Activated CD4-positive, alpha-beta memory T cell treated with anti-CD3 and anti-CD28 coated beads for 36 hours (primary cell): ENCODE measurements around the gene ALDH4A1. TPM values are rescaled to one million over a fixed set of nuclear protein-coding genes. Genes with fewer than 3 reads are reported as not detected.

Experiments used
- CTCF ChIA-PET: fragments of 350-600 bp; sonication (Branson Sonifier 250); formaldehyde crosslinking; loops from one replicate; lab custom pipeline; 2021; ENCODE audit warnings: antibody characterized with exemption, inconsistent platforms; lab: Charles Lee
- POLR2A ChIA-PET: fragments of 350-600 bp; sonication (Branson Sonifier 250); formaldehyde crosslinking; loops from one replicate; lab custom pipeline; 2021; ENCODE audit warnings: antibody characterized with exemption; lab: Charles Lee
- DNase-seq: peaks from one replicate; pipeline ENCODE4 v3.0.0-alpha.2; 2020
- H3K27ac Mint-ChIP-seq: one replicate; pipeline ENCODE4 v1.8.0; 2021; ENCODE audit warnings: mixed read lengths
- H3K27me3 Mint-ChIP-seq: one replicate; pipeline ENCODE4 v1.8.0; 2021; ENCODE audit warnings: mixed read lengths
- H3K36me3 Mint-ChIP-seq: one replicate; pipeline ENCODE4 v1.8.0; 2021; ENCODE audit warnings: mixed read lengths
- H3K4me1 Mint-ChIP-seq: one replicate; pipeline ENCODE4 v1.8.0; 2021; ENCODE audit warnings: low read depth, mixed read lengths
- H3K4me3 Mint-ChIP-seq: one replicate; pipeline ENCODE4 v1.8.0; 2021; ENCODE audit warnings: mild to moderate bottlenecking, mixed read lengths
- H3K9me3 Mint-ChIP-seq: one replicate; pipeline ENCODE4 v1.8.0; 2021; ENCODE audit warnings: mixed read lengths
- intact Hi-C: fragments of 100-400 bp; cut with micrococcal nuclease; formaldehyde crosslinking; loops from one replicate; pipeline ENCODE4 v1.15.1; 2023
- total RNA-seq, 2 experiments: library from RNA; stranded (reverse); gene quantifications; one replicate each; pipeline ENCODE4 v1.2.3, GENCODE V29; 2021

Gene ALDH4A1
- total RNA-seq, 2 experiments from 2014 or later, result 7.2 to 7.3 TPM

- DNase-seq, result no peak
- Mint-ChIP-seq H3K27me3 (no peaks in the 10 kb centered on the region), H3K36me3 (peaks cover 5% of the 10 kb centered on the region), H3K4me3 (peak overlapping the region; percentile 79), H3K9me3 (no peaks in the 10 kb centered on the region), H3K4me1 (peaks cover 91% of the 10 kb centered on the region), H3K27ac (peak overlapping the region; percentile 100)
- ChIA-PET CTCF (interaction anchor here (1.0 to 10.2 kb wide), 6 partner anchors 14 to 37 kb away, joined by 3 to 147 read pairs (median 28); partner anchors contain the start of gene ALDH4A1), POLR2A (interaction anchor here (1.5 to 6.1 kb wide), 5 partner anchors 15 to 323 kb away, joined by 3 to 225 read pairs (median 12); partner anchors contain the start of genes IFFO2 and MRTO4)
- intact Hi-C loops, result loop anchor here (5.0 to 10.0 kb wide), 4 partner anchors 39 to 666 kb away; partner anchors contain the start of genes EMC1, MRTO4 and UBR4
Observed at GRCh38 chr1:18928406-18928805, 26.1 kb upstream of the ALDH4A1 start.

- intact Hi-C loops, result loop anchor here (1.0 to 10.0 kb wide), 6 partner anchors 18 to 667 kb away; partner anchors contain the start of genes ALDH4A1, EMC1, MRTO4 and UBR4
- Mint-ChIP-seq H3K9me3 (no peaks in the 10 kb centered on the region), H3K27ac (peak overlapping the region; percentile 100), H3K4me1 (peaks cover 91% of the 10 kb centered on the region), H3K4me3 (peak overlapping the region; percentile 79), H3K36me3 (peaks cover 5% of the 10 kb centered on the region), H3K27me3 (no peaks in the 10 kb centered on the region)
- POLR2A ChIA-PET, result interaction anchor here (0.7 to 6.1 kb wide), 16 partner anchors 10 to 329 kb away, joined by 3 to 225 read pairs (median 4); partner anchors contain the start of genes ALDH4A1, IFFO2 and MRTO4
- CTCF ChIA-PET, result interaction anchor here (0.9 to 10.2 kb wide), 12 partner anchors 9 to 160 kb away, joined by 3 to 147 read pairs (median 6); partner anchors contain the start of genes ALDH4A1 and IFFO2
- peak; percentile 70 for DNase-seq
Observed at GRCh38 chr1:18927654-18928272, 25.4 kb upstream of the ALDH4A1 start.

GRCh38 chr1:18927082-18927653, 24.8 kb upstream of the ALDH4A1 start:
- peak; percentile 70 for DNase-seq

GRCh38 chr1:18926315-18927081, 24.1 kb upstream of the ALDH4A1 start:
- H3K4me1 Mint-ChIP-seq, result peaks cover 79% of the 10 kb centered on the region
- POLR2A ChIA-PET, result interaction anchor here (0.8 to 6.1 kb wide), 16 partner anchors 9 to 331 kb away, joined by 3 to 225 read pairs (median 5); partner anchors contain the start of genes ALDH4A1 and IFFO2
- H3K36me3 Mint-ChIP-seq, result peaks cover 5% of the 10 kb centered on the region
- peak overlapping the region; percentile 79 for H3K4me3 Mint-ChIP-seq
- CTCF ChIA-PET, result interaction anchor here (1.1 to 10.2 kb wide), 10 partner anchors 11 to 161 kb away, joined by 3 to 147 read pairs (median 6); partner anchors contain the start of genes ALDH4A1 and IFFO2
- no peaks in the 10 kb centered on the region for H3K27me3 Mint-ChIP-seq
- peak overlapping the region; percentile 100 for H3K27ac Mint-ChIP-seq
- no peaks in the 10 kb centered on the region for H3K9me3 Mint-ChIP-seq
- peak; percentile 94 for DNase-seq
- intact Hi-C loops, result loop anchor here (1.0 to 10.0 kb wide), 8 partner anchors 17 to 668 kb away; partner anchors contain the start of genes ALDH4A1, EMC1, MRTO4 and UBR4

More at GRCh38 chr1:18927082-18927653, 24.8 kb upstream of the ALDH4A1 start:
- Mint-ChIP-seq H3K27ac (peak overlapping the region; percentile 100), H3K4me1 (peaks cover 86% of the 10 kb centered on the region), H3K9me3 (no peaks in the 10 kb centered on the region), H3K4me3 (peak overlapping the region; percentile 79), H3K36me3 (peaks cover 5% of the 10 kb centered on the region), H3K27me3 (no peaks in the 10 kb centered on the region)
- POLR2A ChIA-PET, result interaction anchor here (0.7 to 6.1 kb wide), 18 partner anchors 8 to 330 kb away, joined by 3 to 225 read pairs (median 4); partner anchors contain the start of genes ALDH4A1, IFFO2 and MRTO4
- CTCF ChIA-PET, result interaction anchor here (0.9 to 10.2 kb wide), 12 partner anchors 10 to 161 kb away, joined by 3 to 147 read pairs (median 6); partner anchors contain the start of genes ALDH4A1 and IFFO2
- intact Hi-C loops, result loop anchor here (1.0 to 10.0 kb wide), 6 partner anchors 18 to 668 kb away; partner anchors contain the start of genes ALDH4A1, EMC1, MRTO4 and UBR4

- no peak overlapping the region for H3K4me3 Mint-ChIP-seq
- CTCF ChIA-PET, result interaction anchor here (1.1 to 10.2 kb wide), 4 partner anchors 11 to 26 kb away, joined by 3 to 147 read pairs (median 50); no protein-coding TSS in a partner anchor
- peaks cover 67% of the 10 kb centered on the region for H3K4me1 Mint-ChIP-seq
- intact Hi-C loops, result loop anchor here (5.0 to 10.0 kb wide), 4 partner anchors 42 to 670 kb away; partner anchors contain the start of genes EMC1, MRTO4 and UBR4
- no peak for DNase-seq
- H3K36me3 Mint-ChIP-seq, result peaks cover 5% of the 10 kb centered on the region
- H3K9me3 Mint-ChIP-seq, result no peaks in the 10 kb centered on the region
- no peaks in the 10 kb centered on the region for H3K27me3 Mint-ChIP-seq
- H3K27ac Mint-ChIP-seq, result peak overlapping the region; percentile 77
- POLR2A ChIA-PET, result interaction anchor here (1.0 to 6.1 kb wide), 2 partner anchors 25 to 27 kb away, joined by 3 to 225 read pairs; partner anchors contain the start of gene IFFO2
Observed at GRCh38 chr1:18925279-18925678, 22.9 kb upstream of the ALDH4A1 start.

- Mint-ChIP-seq H3K4me3 (no peak overlapping the region), H3K36me3 (peaks cover 5% of the 10 kb centered on the region), H3K9me3 (no peaks in the 10 kb centered on the region), H3K27ac (peak overlapping the region; percentile 66), H3K27me3 (no peaks in the 10 kb centered on the region), H3K4me1 (peaks cover 58% of the 10 kb centered on the region)
- peak; percentile 33 for DNase-seq
- intact Hi-C loops, result loop anchor here (10.0 kb wide), 2 partner anchors 331 to 671 kb away; partner anchors contain the start of genes EMC1 and MRTO4
- CTCF ChIA-PET, result interaction anchor here (0.7 to 10.2 kb wide), 8 partner anchors 10 to 163 kb away, joined by 3 to 147 read pairs (median 3); partner anchors contain the start of gene IFFO2
- POLR2A ChIA-PET, result interaction anchor here (0.7 to 1.6 kb wide), 5 partner anchors 11 to 87 kb away, joined by 3 to 4 read pairs (median 3); no protein-coding TSS in a partner anchor
Observed at GRCh38 chr1:18924221-18924691, 21.9 kb upstream of the ALDH4A1 start.

GRCh38 chr1:18923756-18924211, 21.4 kb upstream of the ALDH4A1 start:
- Mint-ChIP-seq H3K27ac (peak overlapping the region; percentile 73), H3K9me3 (no peaks in the 10 kb centered on the region), H3K4me1 (peaks cover 53% of the 10 kb centered on the region), H3K4me3 (no peak overlapping the region), H3K36me3 (peaks cover 5% of the 10 kb centered on the region), H3K27me3 (no peaks in the 10 kb centered on the region)
- ChIA-PET POLR2A (interaction anchor here (0.7 to 1.6 kb wide), 4 partner anchors 11 to 87 kb away, joined by 3 to 4 read pairs (median 3); no protein-coding TSS in a partner anchor), CTCF (interaction anchor here (0.8 to 10.2 kb wide), 6 partner anchors 10 to 164 kb away, joined by 3 to 147 read pairs (median 3); no protein-coding TSS in a partner anchor)
- no peak for DNase-seq
- intact Hi-C loops, result loop anchor here (10.0 kb wide), 2 partner anchors 331 to 671 kb away; partner anchors contain the start of genes EMC1 and MRTO4

- ChIA-PET CTCF (interaction anchor here (0.8 to 10.2 kb wide), 6 partner anchors 9 to 84 kb away, joined by 3 to 147 read pairs (median 4); no protein-coding TSS in a partner anchor), POLR2A (interaction anchor here (0.7 to 1.6 kb wide), 3 partner anchors 10 to 88 kb away, joined by 3 to 4 read pairs (median 3); no protein-coding TSS in a partner anchor)
- Mint-ChIP-seq H3K27me3 (no peaks in the 10 kb centered on the region), H3K4me3 (no peak overlapping the region), H3K36me3 (peaks cover 8% of the 10 kb centered on the region), H3K9me3 (no peaks in the 10 kb centered on the region), H3K27ac (peak overlapping the region; percentile 73), H3K4me1 (peaks cover 46% of the 10 kb centered on the region)
- intact Hi-C loops, result loop anchor here (10.0 kb wide), 2 partner anchors 332 to 672 kb away; partner anchors contain the start of genes EMC1 and MRTO4
- DNase-seq, result no peak
Observed at GRCh38 chr1:18922848-18923755, 20.7 kb upstream of the ALDH4A1 start.

GRCh38 chr1:18922319-18922726, 20.0 kb upstream of the ALDH4A1 start:
- Mint-ChIP-seq H3K9me3 (no peaks in the 10 kb centered on the region), H3K4me1 (peaks cover 40% of the 10 kb centered on the region), H3K27me3 (no peaks in the 10 kb centered on the region), H3K36me3 (peaks cover 10% of the 10 kb centered on the region), H3K27ac (no peak overlapping the region), H3K4me3 (no peak overlapping the region)
- no peak for DNase-seq
- ChIA-PET CTCF (interaction anchor here (2.0 to 10.2 kb wide), 3 partner anchors 8 to 29 kb away, joined by 5 to 147 read pairs (median 12); no protein-coding TSS in a partner anchor), POLR2A (no interaction called here)
- intact Hi-C loops, result loop anchor here (10.0 kb wide), 2 partner anchors 332 to 672 kb away; partner anchors contain the start of genes EMC1 and MRTO4
